ENCODE measurements around the gene CHCHD3. TPM values are rescaled to one million over a fixed set of nuclear protein-coding genes. Genes with fewer than 3 reads are reported as not detected.

CHCHD3 gene
- total and polyA plus RNA-seq, 9 of the 15 experiments (the other 6 are each of a cell fraction or from before 2014, with no cell fraction given): 66.2 to 279 (median 204) TPM

DNA sequence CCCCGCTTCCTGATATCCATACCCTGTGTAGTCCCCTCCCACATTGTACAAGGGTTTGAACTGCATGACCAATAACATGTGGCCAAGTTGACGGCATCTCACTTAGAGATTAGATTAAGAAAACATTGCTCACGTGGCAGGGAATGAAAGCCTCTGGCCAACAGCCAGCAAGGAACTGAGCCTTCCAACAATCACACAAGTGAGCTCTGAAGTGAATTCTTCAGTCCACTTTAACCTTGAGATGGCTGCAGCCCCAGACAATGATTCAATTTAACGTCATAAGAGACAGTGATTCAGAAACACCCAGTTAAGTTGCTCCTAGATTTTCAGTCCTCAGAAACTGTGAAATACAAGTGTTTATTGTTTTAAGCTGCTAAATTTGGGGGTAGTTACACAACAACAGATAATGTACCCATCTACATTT lies 339.7 kb downstream of the CHCHD3 start:
- Histone ChIP-seq H3K4me2 (ENCODE audit: insufficient read depth, low read length) (no peak overlapping the region), H3K4me1 (replicated peaks in 1 of 2; ENCODE audit: control insufficient read depth in 2 of 2, insufficient read depth in 2 of 2, low read length in 2 of 2) (no peaks in the 10 kb centered on the region), H3K9ac (ENCODE audit: insufficient read depth in 1 of 2, low read depth in 2 of 2, low read length in 2 of 2) (no peak overlapping the region)

GRCh38 chr7:132740176-132740575 lies 341.7 kb downstream of the CHCHD3 start:
- H3K4me1 ChIP-seq (replicated peaks in 1 of 2; ENCODE audit: control insufficient read depth in 2 of 2, insufficient read depth in 2 of 2, low read length in 2 of 2): no peaks in the 10 kb centered on the region
- H3K9ac ChIP-seq (ENCODE audit: insufficient read depth in 1 of 2, low read depth in 2 of 2, low read length in 2 of 2): no peak overlapping the region
- TF ChIP-seq, protein P1, sequence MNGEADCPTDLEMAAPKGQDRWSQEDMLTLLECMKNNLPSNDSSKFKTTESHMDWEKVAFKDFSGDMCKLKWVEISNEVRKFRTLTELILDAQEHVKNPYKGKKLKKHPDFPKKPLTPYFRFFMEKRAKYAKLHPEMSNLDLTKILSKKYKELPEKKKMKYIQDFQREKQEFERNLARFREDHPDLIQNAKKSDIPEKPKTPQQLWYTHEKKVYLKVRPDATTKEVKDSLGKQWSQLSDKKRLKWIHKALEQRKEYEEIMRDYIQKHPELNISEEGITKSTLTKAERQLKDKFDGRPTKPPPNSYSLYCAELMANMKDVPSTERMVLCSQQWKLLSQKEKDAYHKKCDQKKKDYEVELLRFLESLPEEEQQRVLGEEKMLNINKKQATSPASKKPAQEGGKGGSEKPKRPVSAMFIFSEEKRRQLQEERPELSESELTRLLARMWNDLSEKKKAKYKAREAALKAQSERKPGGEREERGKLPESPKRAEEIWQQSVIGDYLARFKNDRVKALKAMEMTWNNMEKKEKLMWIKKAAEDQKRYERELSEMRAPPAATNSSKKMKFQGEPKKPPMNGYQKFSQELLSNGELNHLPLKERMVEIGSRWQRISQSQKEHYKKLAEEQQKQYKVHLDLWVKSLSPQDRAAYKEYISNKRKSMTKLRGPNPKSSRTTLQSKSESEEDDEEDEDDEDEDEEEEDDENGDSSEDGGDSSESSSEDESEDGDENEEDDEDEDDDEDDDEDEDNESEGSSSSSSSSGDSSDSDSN (IDR thresholded peaks at IDR 0.05; ENCODE audit: borderline replicate concordance in 1 of 2, low read depth in 2 of 2, low read length in 2 of 2): no peak
- TF ChIP-seq ZNF644 (tag; IDR thresholded peaks at IDR 0.05; ENCODE audit: low read depth) (no peak), HOMEZ (CRISPR knock-in tag; IDR thresholded peaks at IDR 0.05) (no peak), RHOXF2B (CRISPR knock-in tag; conservative IDR thresholded peaks at IDR 0.05) (no peak), CBX2 (IDR thresholded peaks at IDR 0.05; ENCODE audit: insufficient read depth, low read length, poor library complexity, severe bottlenecking) (no peak), MAFF (IDR thresholded peaks at IDR 0.05; ENCODE audit: low read length) (no peak), ZNF124 (CRISPR knock-in tag; IDR thresholded peaks at IDR 0.05) (no peak), ARHGAP35 (IDR thresholded peaks at IDR 0.05; ENCODE audit: partially characterized antibody) (no peak), TAF7 (tag; IDR thresholded peaks at IDR 0.05) (no peak), PCBP1 (IDR thresholded peaks at IDR 0.05; ENCODE audit: low read depth, low read length, poor library complexity, severe bottlenecking) (no peak)

More for the DNA sequence above, 339.7 kb downstream of the CHCHD3 start:
- no peak overlapping the region for H2AFZ ChIP-seq (ENCODE audit: low read depth, low read length)
- in situ Hi-C loops (cut with MboI) (no loop called here), intact Hi-C loops (cut with micrococcal nuclease) (no loop called here)
- H4K20me1 ChIP-seq (replicated peaks; ENCODE audit: control insufficient read depth, insufficient read depth, low read length): no peaks in the 10 kb centered on the region
- no TSS peak for BruUV-seq (replicated peaks)
- H3K9me3 ChIP-seq (replicated peaks; ENCODE audit: control insufficient read depth, insufficient read depth, low read depth, low read length): 0 out of 2 replicates have a peak, but pooled peaks cover 2% of the 10 kb centered on the region
- no peak overlapping the region for H3K4me3 ChIP-seq
- no peaks in the 10 kb centered on the region for H3K36me3 ChIP-seq (ENCODE audit: control insufficient read depth, insufficient read depth, low read length)
- no peaks in the 10 kb centered on the region for H3K79me2 ChIP-seq (ENCODE audit: control insufficient read depth, insufficient read depth, low read length)
- TF ChIP-seq HDAC3 (IDR thresholded peaks at IDR 0.05; ENCODE audit: borderline replicate concordance, partially characterized antibody) (no peak), ZNF584 (CRISPR knock-in tag; IDR thresholded peaks at IDR 0.05; ENCODE audit: low read depth) (no peak)
- 2% methylated on average over 4 of the region's 4 CpGs for WGBS (ENCODE audit: insufficient coverage, low coverage, missing lambda C conversion rate)
- no peaks in the 10 kb centered on the region for H3K9me1 ChIP-seq (ENCODE audit: control insufficient read depth, insufficient read depth, low read length)
- CTCF ChIA-PET (ENCODE audit: low intra/inter-chr PET ratio): no interaction called here
- POLR2A ChIA-PET: interaction anchor here (1.2 kb wide), 1 partner anchor 8 kb away, joined by 7 read pairs; no protein-coding TSS in a partner anchor
- ATAC-seq (no peak), DNase-seq (ENCODE audit: extremely low read depth in 1 of 4, low spot score in 3 of 4) (no peak), FAIRE-seq (no peak)
- H3K27me3 ChIP-seq (ENCODE audit: control insufficient read depth in 2 of 2, insufficient read depth in 2 of 2, low read length in 2 of 2): peaks cover 5 to 9% of the 10 kb centered on the region in 2 experiments; a peak in 3 of 5 replicates
- no peak overlapping the region for H3K27ac ChIP-seq (ENCODE audit: extremely low read depth, low read depth, low read length)

More at GRCh38 chr7:132740176-132740575, 341.7 kb downstream of the CHCHD3 start:
- in situ Hi-C loops (cut with MboI): no loop called here
- ChIA-PET CTCF (ENCODE audit: low intra/inter-chr PET ratio) (no interaction called here), POLR2A (no interaction called here)
- no peak for DNase-seq (ENCODE audit: extremely low read depth in 1 of 4, low spot score in 3 of 4)
- no peaks in the 10 kb centered on the region for H4K20me1 ChIP-seq (replicated peaks; ENCODE audit: control insufficient read depth, insufficient read depth, low read length)
- H3K79me2 ChIP-seq (ENCODE audit: control insufficient read depth, insufficient read depth, low read length): no peaks in the 10 kb centered on the region
- no peak overlapping the region for H3K4me2 ChIP-seq (ENCODE audit: insufficient read depth, low read length)
- intact Hi-C loops (cut with micrococcal nuclease): no loop called here
- no peak for ATAC-seq
- no peak overlapping the region for H3K4me3 ChIP-seq
- FAIRE-seq: no peak
- H3K27ac ChIP-seq (ENCODE audit: extremely low read depth, low read depth, low read length): no peak overlapping the region
- H3K9me1 ChIP-seq (ENCODE audit: control insufficient read depth, insufficient read depth, low read length): no peaks in the 10 kb centered on the region
- 0 out of 2 replicates have a peak, but pooled peaks cover 2% of the 10 kb centered on the region for H3K9me3 ChIP-seq (replicated peaks; ENCODE audit: control insufficient read depth, insufficient read depth, low read depth, low read length)
- H3K36me3 ChIP-seq (ENCODE audit: control insufficient read depth, insufficient read depth, low read length): no peaks in the 10 kb centered on the region
- BruUV-seq (replicated peaks): no TSS peak
- H2AFZ ChIP-seq (ENCODE audit: low read depth, low read length): no peak overlapping the region
- 1% methylated on average over 5 of the region's 5 CpGs for WGBS (ENCODE audit: insufficient coverage, low coverage, missing lambda C conversion rate)
- H3K27me3 ChIP-seq (ENCODE audit: control insufficient read depth in 2 of 2, insufficient read depth in 2 of 2, low read length in 2 of 2): peaks cover 9 to 13% of the 10 kb centered on the region in 2 experiments; a peak in 4 of 5 replicates

All from K562 (cell line).